ENCODE measurements around the gene ACSL3.

DNA sequence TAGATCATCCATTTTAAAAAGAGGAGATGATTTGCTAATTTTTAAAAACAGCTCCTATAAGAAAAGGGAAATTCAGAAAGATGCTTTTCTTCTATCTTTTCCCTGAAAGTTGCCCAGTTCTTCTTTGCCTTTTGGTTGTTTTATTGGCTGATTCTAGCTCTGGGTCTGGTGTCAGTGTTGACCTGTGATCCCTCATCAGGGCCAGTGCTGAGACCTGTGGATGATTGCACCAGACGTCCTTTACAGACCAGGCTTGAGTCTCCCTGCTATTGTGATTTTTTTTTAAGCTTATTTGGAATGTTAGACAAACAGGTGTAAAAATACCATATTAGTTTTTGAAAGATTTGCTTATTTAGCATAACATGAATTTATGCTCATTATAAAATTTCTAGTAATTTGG, 88.2 kb downstream of the ACSL3 start:
- TF ChIP-seq, protein P1, sequence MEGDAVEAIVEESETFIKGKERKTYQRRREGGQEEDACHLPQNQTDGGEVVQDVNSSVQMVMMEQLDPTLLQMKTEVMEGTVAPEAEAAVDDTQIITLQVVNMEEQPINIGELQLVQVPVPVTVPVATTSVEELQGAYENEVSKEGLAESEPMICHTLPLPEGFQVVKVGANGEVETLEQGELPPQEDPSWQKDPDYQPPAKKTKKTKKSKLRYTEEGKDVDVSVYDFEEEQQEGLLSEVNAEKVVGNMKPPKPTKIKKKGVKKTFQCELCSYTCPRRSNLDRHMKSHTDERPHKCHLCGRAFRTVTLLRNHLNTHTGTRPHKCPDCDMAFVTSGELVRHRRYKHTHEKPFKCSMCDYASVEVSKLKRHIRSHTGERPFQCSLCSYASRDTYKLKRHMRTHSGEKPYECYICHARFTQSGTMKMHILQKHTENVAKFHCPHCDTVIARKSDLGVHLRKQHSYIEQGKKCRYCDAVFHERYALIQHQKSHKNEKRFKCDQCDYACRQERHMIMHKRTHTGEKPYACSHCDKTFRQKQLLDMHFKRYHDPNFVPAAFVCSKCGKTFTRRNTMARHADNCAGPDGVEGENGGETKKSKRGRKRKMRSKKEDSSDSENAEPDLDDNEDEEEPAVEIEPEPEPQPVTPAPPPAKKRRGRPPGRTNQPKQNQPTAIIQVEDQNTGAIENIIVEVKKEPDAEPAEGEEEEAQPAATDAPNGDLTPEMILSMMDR (conservative IDR thresholded peaks at IDR 0.05; ENCODE audit: low read depth, low read length) = no peak
- TF ChIP-seq EZH2 (IDR thresholded peaks at IDR 0.05; ENCODE audit: low read length, unreplicated experiment) = no peak
- no peak for TF ChIP-seq EZH2phosphoT487 (IDR thresholded peaks at IDR 0.05; ENCODE audit: borderline replicate concordance, low read length)
